T-helper 1 cell (primary cell): Measurements from ENCODE around the gene GINS2.

Experiments
- DNase-seq, 5 donors: peaks; one replicate each; pipeline ENCODE4 v3.0.0-alpha.2; 2012 to 2020

Gene GINS2

DNA sequence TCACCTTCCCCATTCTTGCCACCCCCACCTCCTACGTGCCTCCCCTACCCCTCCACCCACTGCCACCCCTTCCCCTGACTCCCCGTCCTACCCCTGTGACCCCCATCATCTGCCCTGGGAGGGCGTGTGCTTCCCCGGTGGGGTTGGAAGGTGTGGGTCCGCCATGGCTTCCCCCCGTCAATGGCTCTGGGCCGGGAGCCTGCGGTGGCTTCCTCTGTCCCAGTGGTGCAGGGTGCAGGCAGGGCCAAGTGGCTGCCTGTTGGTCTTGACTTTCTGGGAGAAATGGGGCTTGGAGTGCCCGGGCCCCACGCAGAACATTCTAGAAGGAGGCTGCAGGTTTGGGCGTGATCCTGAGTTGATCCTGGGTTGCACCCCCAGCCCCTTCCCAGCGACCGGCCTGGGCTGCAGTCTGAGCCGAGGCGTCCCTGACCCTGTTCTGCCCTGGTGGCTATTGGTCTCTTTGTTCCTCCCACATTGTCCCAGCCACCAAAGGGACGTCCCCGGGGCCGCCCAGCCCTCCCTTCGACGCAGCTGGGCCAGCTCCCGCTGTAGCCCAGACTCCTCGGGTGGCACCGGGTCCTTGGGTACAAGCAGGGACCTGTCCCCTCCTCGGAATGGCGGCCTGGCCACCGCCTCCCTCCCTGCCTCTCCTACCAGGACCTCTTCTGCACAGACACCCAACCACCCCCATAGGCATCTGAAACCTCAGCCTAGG is 49.9 kb downstream of the GINS2 start:
- no peak for DNase-seq

DNA sequence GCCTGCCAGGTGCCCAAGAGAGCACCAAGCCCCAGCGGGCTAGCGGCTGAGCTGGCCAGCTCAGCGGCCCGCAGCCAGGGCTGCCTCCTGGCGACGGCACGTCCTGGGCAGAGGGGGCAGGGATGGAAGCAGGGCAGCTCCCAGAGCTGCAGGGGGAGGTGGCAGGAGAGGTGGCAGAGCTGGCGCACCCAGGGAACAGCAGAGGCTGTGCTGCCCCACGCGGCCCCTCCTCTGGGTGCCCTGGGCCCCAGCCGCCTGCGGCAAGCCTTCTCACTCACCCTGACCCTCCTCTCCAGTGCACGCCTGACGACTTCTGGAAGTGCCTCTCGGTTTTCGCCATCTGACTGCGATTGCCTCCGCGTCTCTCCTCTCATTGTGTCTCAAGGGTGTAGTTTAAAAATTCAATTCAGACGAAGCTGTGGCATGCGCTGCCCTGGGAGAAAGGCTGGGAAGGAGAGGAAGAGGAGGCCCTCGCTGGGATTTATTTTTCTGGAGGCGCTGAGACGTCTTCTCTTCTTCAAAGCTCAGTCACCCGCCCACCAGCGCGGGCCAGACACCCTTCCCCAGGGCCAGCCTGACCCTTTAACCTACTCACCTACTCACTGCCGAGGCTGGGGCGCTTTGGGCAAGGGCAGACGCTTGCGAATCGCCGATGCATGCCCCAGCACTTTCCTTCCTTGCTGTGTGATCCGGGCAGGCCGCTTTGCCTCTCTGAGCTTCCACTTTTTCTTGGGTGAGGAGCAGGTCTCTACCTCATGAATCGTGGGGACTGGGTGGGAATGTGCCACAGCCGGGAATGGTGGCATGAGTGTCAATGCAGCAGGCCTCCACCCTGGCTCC is 50.7 kb downstream of the GINS2 start:
- no peak for DNase-seq

- DNase-seq = no peak
Observed at GRCh38 chr16:85637061-85637807, 51.5 kb downstream of the GINS2 start.

- no peak for DNase-seq
Observed at GRCh38 chr16:85636234-85636812, 52.4 kb downstream of the GINS2 start.

GRCh38 chr16:85635545-85636140 is 53.1 kb downstream of the GINS2 start:
- no peak for DNase-seq

GRCh38 chr16:85634747-85635544 is 53.8 kb downstream of the GINS2 start:
- no peak for DNase-seq

GRCh38 chr16:85633888-85634287 is 54.9 kb downstream of the GINS2 start:
- no peak for DNase-seq

DNA sequence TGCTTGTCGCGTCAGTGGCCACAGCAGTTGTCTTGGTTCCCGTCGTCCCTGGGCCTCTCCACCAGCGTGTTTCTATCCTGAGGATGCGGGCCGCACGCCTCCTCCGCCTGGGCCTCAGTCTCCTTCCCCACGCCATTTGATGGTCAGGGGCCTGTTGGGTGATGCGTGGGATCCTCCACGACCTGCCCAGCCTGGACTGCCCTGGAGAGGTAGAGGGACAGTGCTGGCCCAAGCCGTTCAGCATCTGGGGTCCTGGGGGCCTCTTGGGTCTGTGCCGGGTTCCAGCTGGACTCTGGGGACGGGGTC is 55.4 kb downstream of the GINS2 start:
- DNase-seq = no peak

DNA sequence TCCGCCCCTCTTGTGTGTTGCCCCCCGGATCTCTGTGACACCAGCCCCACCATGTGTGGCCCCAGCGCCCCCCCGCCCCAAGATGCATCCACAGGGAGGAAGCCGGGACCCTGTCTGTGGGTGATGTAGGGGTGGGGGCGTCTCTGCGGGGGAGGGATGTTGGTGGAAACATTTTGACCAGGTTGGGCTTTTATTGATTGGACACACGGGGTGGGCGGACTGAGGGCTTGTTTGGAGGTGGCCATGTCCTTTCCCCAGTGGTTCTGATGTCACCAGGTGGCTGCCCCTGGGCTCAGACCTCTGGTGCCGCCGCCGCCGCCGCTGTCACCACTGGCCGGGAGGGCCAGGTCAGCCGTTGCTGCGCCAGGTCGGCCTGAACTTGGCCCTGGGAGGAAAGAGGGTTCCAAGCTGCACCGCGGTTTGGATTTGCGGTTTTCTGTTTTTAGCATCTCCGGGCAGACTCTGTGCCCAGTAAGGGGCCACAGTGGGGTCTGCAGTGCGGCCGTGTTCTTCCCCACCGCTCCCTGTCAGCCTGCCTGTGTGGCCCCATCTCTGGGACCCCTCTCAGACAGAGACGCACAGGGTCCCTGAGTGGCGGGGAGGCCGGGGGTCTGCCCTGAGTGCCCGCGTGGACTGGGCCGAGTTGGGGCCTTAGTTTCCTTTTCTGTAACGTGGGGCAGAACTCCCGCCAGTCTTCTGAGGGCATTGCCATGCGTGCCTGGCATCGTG is 55.9 kb downstream of the GINS2 start:
- DNase-seq = no peak

DNA sequence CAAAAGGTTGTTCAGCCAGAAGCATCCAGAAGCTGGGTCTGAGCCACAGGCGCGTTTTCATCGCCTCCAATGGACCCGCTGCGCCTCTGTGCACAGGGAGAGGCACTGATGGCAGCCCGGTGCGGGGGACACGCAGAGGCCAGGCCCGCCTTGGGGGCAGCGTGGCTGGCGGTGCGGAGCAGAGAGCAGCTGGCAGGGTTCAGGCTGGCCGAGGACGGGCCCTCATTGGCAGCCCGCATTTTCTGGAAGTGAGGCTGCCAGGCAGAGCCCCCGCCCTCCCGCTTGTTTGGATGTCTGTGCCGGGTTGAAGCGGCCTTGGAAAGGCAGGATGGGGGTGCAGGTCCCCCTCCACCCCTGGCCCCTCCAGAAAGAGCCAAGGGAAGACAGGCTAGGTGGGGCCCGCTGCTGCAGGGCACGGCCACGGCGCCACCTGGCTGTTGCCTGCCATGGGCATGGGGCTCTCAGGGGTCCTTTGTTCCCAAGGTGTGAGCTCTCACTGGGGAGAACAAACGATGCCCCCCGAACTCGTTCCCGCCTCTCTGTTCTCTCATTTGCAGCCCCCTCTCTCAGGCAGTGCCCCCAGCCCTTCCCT is 56.9 kb downstream of the GINS2 start:
- no peak for DNase-seq

GRCh38 chr16:85631230-85631629 is 57.5 kb downstream of the GINS2 start:
- DNase-seq = no peak

DNA sequence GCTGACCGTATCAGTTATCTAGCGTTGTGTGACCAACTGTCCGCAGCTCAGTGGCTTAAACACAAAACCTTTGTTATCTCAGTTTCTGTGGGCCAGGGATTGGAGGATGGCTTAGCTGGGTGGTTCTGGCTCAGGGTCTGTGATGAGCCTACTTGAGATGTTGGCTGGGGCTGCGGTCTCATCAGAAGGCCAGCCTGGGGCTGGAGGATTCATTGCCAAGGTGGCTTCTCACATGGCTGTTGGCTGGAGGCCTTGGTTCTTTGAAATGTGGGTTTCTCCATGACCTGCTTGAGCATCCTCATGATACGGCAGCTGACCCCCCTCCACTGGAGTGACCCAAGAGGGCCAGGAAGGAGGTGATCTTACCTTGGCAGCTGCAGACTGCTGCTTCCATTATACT is 58.9 kb downstream of the GINS2 start:
- DNase-seq = no peak

GRCh38 chr16:85629326-85629725 is 59.4 kb downstream of the GINS2 start:
- no peak for DNase-seq

- no peak for DNase-seq
Observed at GRCh38 chr16:85628645-85629044, 60.1 kb downstream of the GINS2 start.

DNA sequence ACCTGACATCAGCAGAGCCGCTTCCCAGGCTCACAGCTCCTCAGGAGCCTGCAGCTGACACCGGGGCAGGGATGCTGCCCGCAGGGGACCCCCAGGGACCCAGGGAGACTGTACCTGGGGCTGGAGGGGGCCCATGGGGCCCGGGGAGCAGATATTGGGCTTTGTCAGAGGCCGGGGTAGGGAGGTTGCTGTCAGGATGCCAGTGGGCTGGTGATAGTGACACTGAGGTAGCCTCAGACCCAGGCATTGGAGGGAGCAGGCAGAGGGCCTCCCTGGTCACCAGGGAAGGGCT is 60.5 kb downstream of the GINS2 start:
- no peak for DNase-seq

DNA sequence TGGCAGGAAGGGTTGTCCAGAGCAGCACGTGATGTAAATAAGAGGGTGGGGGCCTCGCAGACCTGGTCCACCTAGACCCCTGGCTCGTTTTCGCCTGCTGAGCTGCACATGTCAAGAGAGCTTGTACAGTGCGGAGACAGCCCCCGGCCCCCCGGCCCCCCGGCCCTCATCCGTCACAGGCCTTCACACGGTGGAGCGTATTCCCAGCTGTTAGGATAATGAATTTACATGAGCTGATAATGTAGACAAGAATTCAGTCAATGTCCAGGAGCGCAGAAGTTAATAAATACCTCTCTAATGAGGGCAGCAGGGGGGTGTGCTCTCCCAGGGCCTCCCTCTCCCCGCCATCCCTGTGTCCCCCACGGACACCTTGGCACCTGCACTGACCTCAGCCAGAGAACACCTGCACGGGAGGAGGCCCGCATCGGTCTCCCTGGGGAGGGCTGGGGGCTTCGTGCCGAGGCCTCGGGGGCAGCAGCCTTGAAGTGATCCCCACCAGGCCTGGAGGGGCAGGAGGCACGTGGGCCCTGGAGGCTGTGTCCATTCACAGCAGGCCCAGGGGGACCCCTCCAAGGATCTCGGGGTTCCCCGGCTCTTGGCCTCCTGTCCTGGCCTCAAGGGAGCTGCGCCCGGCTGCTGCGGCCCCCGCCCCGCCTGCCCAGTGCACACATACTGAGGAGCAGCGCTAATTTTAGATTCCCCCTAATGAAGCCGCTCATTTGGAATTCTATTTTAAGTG is 61.1 kb downstream of the GINS2 start:
- no peak for DNase-seq

- DNase-seq = no peak
Observed at GRCh38 chr16:85627089-85627488, 61.7 kb downstream of the GINS2 start.
